WI38 (cell line): ENCODE data around the gene PTPN2.

Experiments used
- H3K4me3 ChIP-seq: 2 replicates; pipeline ENCODE4 v1.5.1; 2011; ENCODE audit warnings: low read depth, mild to moderate bottlenecking, control low read depth, low read length
- CTCF ChIP-seq: IDR thresholded peaks from 2 replicates; pipeline ENCODE4 v1.5.1; 2012; ENCODE audit warnings: low read depth, mild to moderate bottlenecking, control low read depth, low read length

Gene PTPN2

GRCh38 chr18:12857215-12857905 lies 26.7 kb downstream of the PTPN2 start:
- no peak overlapping the region for H3K4me3 ChIP-seq
- no peak for TF ChIP-seq CTCF

GRCh38 chr18:12855916-12856315 lies 28.1 kb downstream of the PTPN2 start:
- TF ChIP-seq CTCF: no peak
- H3K4me3 ChIP-seq: no peak overlapping the region

- TF ChIP-seq CTCF: no peak
- no peak overlapping the region for H3K4me3 ChIP-seq
Measured at GRCh38 chr18:12852566-12853315, 31.3 kb downstream of the PTPN2 start.

GRCh38 chr18:12851716-12852115 lies 32.3 kb downstream of the PTPN2 start:
- no peak for TF ChIP-seq CTCF
- H3K4me3 ChIP-seq: no peak overlapping the region

GRCh38 chr18:12849548-12849947 lies 34.5 kb downstream of the PTPN2 start:
- H3K4me3 ChIP-seq: no peak overlapping the region
- no peak for TF ChIP-seq CTCF

GRCh38 chr18:12848405-12848804 lies 35.6 kb downstream of the PTPN2 start:
- no peak for TF ChIP-seq CTCF
- H3K4me3 ChIP-seq: no peak overlapping the region

GRCh38 chr18:12844391-12844790 lies 39.6 kb downstream of the PTPN2 start:
- TF ChIP-seq CTCF: no peak
- no peak overlapping the region for H3K4me3 ChIP-seq
